H1 (cell line): ENCODE results near the gene TMEM161B. TPM values are rescaled to one million over a fixed set of nuclear protein-coding genes. Genes with fewer than 3 reads are reported as not detected.

ENCODE experiments used
- HDAC6 ChIP-seq: IDR thresholded peaks from one replicate; pipeline ENCODE4 v1.7.1; 2012; ENCODE audit warnings: low read depth, mild to moderate bottlenecking, inconsistent platforms, low read length, moderate library complexity
- polyA plus RNA-seq, 7 experiments: library from polyadenylated mRNA; depleted of rRNA in 3 of 7; stranded (reverse) in 5 of 7; unstranded in 2 of 7; fragments of >200 nt in 5 of 7; fragments of 200-250 nt in 2 of 7; gene quantifications; 1 replicate in 5 of 7; 2 replicates in 1 of 7; 4 replicates in 1 of 7; pipeline versions ENCODE4 v1.2.1 to v1.2.3, GENCODE V29; 2011 to 2013; ENCODE audit warnings: missing spikeins in 2 of 7, mixed read lengths in 2 of 7
- total RNA-seq: library from RNA; stranded (reverse); fragmentation: NEBNext Ultra II Directional; extraction: Animal tissue kit (Norgen Biotek cat#: 25700); gene quantifications from 2 replicates; pipeline ENCODE4 v1.2.1, GENCODE V29; 2021

The TMEM161B gene
- total and polyA plus RNA-seq, 2 of the 8 experiments (the other 6 are each of a cell fraction or from before 2014, with no cell fraction given): 7.4 to 13.8 TPM

- no peak for TF ChIP-seq HDAC6
These were observed 32.8 kb downstream of the TMEM161B start (continued) for GRCh38 chr5:88235828-88236227.
